Measurements from ENCODE around the gene MROH9.

DNA sequence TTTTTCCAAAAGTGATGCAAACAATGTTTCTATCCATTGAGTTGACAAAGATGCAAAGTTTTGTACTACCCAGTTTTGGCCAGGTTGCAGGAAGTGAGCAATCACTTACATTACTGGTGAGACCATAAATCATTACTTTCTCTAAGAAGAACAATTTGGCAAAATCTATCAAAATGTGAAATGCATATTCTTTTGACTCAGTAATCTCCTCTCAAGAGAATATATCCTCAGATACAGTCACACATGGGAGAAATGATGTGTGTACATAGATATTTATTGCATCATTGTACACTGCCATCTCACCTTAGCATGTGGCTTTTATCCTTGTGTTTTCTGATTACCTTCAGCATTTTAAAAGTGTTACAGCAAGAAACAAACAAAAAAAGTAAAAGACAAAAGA is 103.0 kb downstream of the MROH9 start:
- TF ChIP-seq ZNF16 (tag by site-specific recombination; IDR thresholded peaks at IDR 0.05; ENCODE audit: low read depth) (no peak), MZF1 (tag by site-specific recombination; IDR thresholded peaks at IDR 0.05; ENCODE audit: borderline replicate concordance) (no peak), YY1 (tag by site-specific recombination; IDR thresholded peaks at IDR 0.05) (no peak), SP2 (tag by site-specific recombination; IDR thresholded peaks at IDR 0.05) (no peak), ZNF211 (tag by site-specific recombination; IDR thresholded peaks at IDR 0.05; ENCODE audit: low read depth) (no peak)
- TF ChIP-seq, protein P1, sequence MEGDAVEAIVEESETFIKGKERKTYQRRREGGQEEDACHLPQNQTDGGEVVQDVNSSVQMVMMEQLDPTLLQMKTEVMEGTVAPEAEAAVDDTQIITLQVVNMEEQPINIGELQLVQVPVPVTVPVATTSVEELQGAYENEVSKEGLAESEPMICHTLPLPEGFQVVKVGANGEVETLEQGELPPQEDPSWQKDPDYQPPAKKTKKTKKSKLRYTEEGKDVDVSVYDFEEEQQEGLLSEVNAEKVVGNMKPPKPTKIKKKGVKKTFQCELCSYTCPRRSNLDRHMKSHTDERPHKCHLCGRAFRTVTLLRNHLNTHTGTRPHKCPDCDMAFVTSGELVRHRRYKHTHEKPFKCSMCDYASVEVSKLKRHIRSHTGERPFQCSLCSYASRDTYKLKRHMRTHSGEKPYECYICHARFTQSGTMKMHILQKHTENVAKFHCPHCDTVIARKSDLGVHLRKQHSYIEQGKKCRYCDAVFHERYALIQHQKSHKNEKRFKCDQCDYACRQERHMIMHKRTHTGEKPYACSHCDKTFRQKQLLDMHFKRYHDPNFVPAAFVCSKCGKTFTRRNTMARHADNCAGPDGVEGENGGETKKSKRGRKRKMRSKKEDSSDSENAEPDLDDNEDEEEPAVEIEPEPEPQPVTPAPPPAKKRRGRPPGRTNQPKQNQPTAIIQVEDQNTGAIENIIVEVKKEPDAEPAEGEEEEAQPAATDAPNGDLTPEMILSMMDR (tag by site-specific recombination; IDR thresholded peaks at IDR 0.05), result no peak

Data from HEK293 (cell line).